DMS 273 (cell line): ENCODE data around the gene WWOX.

Source experiments
- DNase-seq: peaks from one replicate; lab custom pipeline; 2025; ENCODE audit not compliant: unreplicated experiment; lab: John Stamatoyannopoulos, UW

Gene WWOX

GRCh38 chr16:78258375-78259065 is 159.1 kb downstream of the WWOX start:
- DNase-seq = no peak

DNA sequence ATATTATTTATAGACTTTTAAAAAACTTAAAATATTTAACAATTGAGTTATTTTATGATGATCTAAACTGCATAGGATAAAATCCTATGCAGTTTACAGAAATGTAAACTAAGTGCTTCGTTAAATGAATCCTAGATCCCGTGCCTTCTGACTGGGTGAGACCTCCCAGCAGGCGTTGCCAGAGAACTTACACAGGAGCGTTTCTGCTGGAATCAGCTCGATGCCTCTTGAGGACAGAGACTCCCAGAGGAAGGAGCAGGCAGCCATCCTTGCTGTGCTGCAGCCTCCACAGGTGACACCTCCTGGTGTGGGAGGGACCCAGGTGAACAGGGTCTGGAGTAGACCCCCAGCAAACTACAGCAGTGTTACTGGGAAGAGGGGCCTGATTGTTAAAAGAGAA is 160.4 kb downstream of the WWOX start:
- no peak for DNase-seq

GRCh38 chr16:78264642-78265041 is 165.2 kb downstream of the WWOX start:
- DNase-seq = no peak

DNA sequence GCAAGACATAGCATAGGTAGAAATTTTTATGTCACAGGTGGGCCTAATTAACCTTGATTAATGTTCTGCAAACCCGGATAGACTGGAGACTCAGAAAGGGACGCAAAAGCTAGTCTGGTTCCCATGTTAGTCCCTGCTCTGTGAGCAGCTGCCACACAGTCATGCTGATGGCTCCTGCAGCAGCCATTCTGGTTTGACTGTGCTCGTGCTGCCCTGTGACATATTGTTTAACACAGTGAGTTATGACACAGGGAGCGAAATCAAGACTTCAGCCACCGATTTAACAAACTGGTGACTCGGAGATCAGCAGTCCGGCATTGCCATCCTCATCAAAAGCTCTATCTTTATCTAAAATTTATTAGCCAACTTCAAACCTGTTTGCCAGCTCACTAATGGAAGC is 169.8 kb downstream of the WWOX start:
- no peak for DNase-seq

DNA sequence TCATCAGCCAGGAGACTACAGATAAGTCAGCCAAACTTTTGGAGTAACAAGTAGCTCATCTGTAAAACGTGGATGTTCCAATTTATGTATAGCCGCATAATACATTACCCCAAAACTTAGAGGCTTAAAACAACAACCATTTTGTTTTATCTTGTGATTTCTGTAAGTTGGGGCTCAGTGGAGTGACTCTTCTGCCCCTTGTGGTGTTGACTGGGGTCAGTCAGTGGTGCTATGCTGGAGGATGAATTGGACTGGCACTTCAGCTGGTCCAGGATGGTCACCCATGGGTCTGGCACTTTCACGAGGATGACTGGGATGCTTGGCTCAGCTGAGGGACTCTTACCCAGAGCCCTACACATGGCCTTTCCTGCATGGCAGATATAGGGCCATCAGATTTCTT is 172.5 kb downstream of the WWOX start:
- no peak for DNase-seq

GRCh38 chr16:78274771-78275170 is 175.3 kb downstream of the WWOX start:
- DNase-seq = no peak

DNA sequence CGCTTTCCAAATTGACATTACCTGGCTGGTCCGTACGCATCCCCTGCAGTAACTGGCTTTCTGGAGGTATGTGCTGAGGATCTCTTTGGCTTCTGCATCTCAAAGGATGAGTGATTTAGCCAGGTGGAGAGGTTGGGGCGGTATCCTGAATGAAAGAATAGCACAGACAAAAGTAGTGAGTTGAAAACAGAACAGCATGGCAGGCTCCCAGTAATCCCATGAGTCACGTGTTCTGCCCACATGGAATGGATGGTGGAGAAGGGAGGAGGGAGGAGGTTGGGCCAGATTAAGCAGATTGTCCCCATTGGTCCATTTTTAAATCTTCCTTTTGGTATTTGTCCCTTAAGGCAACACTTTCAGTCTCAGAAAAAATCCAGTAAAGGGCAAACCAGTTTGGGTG is 176.0 kb downstream of the WWOX start:
- DNase-seq = peak; percentile 15

DNA sequence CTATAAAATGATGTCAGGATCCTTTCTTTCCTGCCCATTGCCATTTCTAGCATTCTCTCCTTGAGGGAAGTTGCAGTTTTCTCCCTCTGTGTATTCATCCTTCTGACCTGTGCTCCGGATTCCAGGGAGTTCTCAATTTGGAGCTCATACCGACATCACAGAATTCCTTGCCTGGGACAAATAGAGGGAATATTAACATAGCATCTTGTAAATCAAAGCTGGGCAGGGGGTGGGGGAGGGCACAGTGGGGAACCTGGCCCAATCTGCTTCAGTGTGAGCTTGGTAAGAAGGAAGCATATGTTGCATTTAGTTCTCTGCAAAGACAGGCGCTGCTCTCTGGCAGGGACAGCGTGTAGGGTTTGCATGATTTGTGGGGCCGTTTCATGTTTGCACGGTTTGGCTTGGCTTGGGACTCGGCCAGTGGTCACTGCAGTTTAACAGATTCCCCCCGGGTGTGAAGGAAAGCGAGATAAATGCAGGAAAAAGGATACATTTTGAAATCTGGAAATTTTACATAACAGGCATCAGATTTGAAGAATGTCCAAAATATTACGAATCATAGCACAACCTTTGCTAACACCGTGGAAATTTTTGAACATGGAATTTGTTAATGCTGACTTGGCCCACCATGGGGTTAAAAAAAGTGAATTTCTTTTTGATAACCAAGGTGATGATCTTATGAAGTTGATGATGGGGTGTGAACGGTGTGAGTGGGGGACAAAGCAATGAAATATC is 178.0 kb downstream of the WWOX start:
- peak; percentile 91 for DNase-seq

DNA sequence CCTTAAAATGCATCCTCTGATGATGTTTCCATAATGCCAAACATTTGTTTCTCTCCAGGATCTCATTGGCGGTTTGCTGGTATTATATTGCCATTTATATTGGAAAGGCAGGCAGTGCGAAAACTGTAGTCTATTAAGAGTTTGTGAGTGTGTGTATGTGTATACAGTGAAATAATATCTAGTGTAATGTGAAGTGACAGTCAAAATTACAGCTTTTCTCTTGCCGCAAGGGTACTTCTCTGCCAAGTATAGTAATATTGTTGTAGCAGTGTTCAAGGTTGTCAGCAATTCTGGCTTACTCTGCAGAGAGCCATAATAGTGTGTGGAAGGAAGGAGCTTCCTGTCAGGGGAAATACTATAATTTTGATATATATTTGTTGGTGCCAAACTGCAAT is 178.6 kb downstream of the WWOX start:
- DNase-seq = peak; percentile 37

- DNase-seq = no peak
Observed at GRCh38 chr16:78281115-78281514, 181.7 kb downstream of the WWOX start.

GRCh38 chr16:78283548-78284251 is 184.2 kb downstream of the WWOX start:
- no peak for DNase-seq

DNA sequence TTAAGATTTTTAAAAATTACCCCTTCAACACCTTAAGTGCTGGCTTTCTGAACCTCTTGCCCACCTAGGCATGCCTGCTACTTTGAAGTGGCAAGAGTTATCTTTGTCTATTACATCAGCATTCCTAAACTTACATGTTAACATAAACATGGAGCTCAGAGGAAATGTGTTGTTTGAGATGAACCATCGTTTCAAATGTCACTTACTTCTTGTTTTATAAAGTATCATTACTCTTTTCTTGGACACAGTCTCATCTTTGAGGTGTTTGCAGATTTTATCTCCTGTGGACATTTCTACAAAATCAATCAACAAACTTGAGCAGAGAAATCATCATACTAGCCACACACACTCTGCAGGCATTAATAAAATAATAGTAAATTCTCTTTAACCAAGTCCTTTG is 184.9 kb downstream of the WWOX start:
- no peak for DNase-seq

DNA sequence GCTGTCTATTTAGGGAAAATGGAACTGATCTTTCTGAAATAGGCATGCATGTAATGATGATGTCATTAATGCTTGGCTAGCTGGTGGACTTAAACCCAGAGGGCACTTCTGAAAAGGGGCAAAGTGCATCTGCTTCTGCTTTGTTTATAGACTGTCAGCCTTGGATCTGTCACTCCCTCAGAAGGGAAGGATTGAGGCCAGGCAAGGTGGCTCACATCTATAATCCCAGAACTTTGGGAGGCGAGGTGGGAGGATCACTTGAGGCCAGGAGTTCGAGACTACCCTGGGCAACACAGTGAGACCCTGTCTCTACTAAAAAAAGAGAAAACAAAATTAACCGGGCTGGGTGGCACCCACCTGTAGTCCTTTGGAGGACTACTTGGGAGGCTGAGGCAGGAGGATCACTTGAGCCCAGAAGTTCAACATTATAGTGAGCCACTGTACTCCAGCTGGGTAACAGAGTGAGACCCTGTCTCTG is 185.5 kb downstream of the WWOX start:
- DNase-seq = no peak

- no peak for DNase-seq
Observed at GRCh38 chr16:78285437-78285922, 186.0 kb downstream of the WWOX start.

- DNase-seq = peak; percentile 62
Observed at GRCh38 chr16:78286065-78286464, 186.6 kb downstream of the WWOX start.

- peak; percentile 5 for DNase-seq
Observed at GRCh38 chr16:78288888-78289287, 189.4 kb downstream of the WWOX start.

- no peak for DNase-seq
Observed at GRCh38 chr16:78289373-78289772, 189.9 kb downstream of the WWOX start.

- no peak for DNase-seq
Observed at GRCh38 chr16:78289844-78290277, 190.4 kb downstream of the WWOX start.

DNA sequence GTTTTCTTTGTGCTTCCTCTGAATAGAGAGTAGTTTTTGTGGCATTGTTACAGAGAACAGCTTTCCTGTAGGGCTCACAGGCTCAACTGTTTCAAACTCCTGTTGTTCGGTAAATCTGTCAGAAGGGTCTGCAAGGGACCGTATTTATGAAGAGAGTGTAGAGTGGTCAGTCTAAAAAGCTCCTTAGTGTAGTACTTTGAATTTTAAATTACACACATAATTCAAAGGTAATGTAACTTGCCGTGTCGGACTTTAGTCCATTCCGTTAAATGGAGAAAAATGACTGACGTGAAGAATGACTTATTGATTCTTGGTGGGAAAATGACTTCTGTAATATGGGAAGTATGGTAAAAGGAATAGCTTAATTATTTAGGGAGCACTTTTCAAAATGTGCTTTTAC is 190.9 kb downstream of the WWOX start:
- no peak for DNase-seq

DNA sequence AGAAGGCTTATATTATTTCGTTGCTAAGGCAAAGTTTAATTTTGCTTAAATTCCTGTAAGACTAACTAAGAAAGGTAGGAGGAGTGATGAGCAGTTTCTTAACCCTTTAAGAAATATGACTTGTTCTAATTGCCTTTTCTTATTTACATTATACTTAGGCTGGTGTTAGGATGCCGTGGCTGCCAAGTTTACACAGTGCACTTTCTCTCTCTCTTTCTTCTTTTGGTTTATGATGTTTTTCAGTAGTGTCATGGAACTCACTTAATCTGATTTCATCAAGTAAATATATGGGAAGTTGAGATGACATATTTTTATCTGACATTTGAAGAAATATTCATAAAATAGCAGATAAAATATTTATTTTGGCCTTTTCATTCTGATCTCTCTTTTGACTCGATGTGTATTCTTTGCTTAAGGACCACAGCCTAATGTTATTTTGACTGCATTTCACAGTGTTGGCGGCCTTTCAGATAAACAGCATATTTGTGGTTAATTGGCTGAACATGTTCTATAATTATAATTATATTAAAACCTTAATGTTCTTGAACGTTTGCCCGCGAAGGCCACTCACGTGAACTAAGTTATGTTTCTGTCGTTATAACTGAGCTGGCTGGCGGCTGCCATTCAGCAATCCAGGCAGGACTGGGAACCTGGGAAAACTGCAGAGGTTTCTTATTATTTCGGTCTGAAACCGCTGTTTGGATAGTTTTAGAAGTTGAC is 191.6 kb downstream of the WWOX start:
- DNase-seq = peak; percentile 10

GRCh38 chr16:78291604-78292003 is 192.2 kb downstream of the WWOX start:
- DNase-seq = no peak
